Liver (tissue), 3 donors: ENCODE results near the gene PDLIM5.

Experiments
- ATF3 ChIP-seq: IDR thresholded peaks from 2 replicates; pipeline ENCODE4 v1.6.1; 2016; ENCODE audit warnings: antibody characterized with exemption
- EGR1 ChIP-seq, 2 donors: IDR thresholded peaks; 2 replicates each; pipeline ENCODE4 v1.6.1; 2016 to 2018; ENCODE audit warnings: antibody characterized with exemption in 2 of 2, low read depth in 2 of 2
- GABPA ChIP-seq, 2 donors: IDR thresholded peaks in 1 of 2; conservative IDR thresholded peaks in 1 of 2; 2 replicates each; pipeline ENCODE4 v1.6.1; 2016; ENCODE audit warnings: antibody characterized with exemption in 2 of 2, mild to moderate bottlenecking in 1 of 2, moderate library complexity in 1 of 2
- RAD21 ChIP-seq, 2 donors: IDR thresholded peaks; 2 replicates each; pipeline ENCODE4 v1.6.1; 2016; ENCODE audit warnings: antibody characterized with exemption in 2 of 2, mild to moderate bottlenecking in 2 of 2
- RXRA ChIP-seq, 2 donors: IDR thresholded peaks; 2 replicates each; pipeline ENCODE4 v1.6.1; 2017 to 2018; ENCODE audit warnings: antibody characterized with exemption in 2 of 2, mild to moderate bottlenecking in 1 of 2
- YY1 ChIP-seq: IDR thresholded peaks from 2 replicates; pipeline ENCODE4 v1.6.1; 2016; ENCODE audit warnings: antibody characterized with exemption, mild to moderate bottlenecking
- TF ChIP-seq, protein P1 (sequence below): fragments of 150-350 bp; IDR thresholded peaks from 2 replicates; pipeline ENCODE4 v1.5.1; 2017; ENCODE audit warnings: improper control_type of control experiment, low read depth, low read length; ENCODE audit not compliant: missing input control
- TF ChIP-seq, protein P2 (sequence below): IDR thresholded peaks from 2 replicates; pipeline ENCODE4 v1.6.1; 2016; ENCODE audit warnings: antibody characterized with exemption
- donor health status: healthy.
- donor health status: healthy.

DNA sequence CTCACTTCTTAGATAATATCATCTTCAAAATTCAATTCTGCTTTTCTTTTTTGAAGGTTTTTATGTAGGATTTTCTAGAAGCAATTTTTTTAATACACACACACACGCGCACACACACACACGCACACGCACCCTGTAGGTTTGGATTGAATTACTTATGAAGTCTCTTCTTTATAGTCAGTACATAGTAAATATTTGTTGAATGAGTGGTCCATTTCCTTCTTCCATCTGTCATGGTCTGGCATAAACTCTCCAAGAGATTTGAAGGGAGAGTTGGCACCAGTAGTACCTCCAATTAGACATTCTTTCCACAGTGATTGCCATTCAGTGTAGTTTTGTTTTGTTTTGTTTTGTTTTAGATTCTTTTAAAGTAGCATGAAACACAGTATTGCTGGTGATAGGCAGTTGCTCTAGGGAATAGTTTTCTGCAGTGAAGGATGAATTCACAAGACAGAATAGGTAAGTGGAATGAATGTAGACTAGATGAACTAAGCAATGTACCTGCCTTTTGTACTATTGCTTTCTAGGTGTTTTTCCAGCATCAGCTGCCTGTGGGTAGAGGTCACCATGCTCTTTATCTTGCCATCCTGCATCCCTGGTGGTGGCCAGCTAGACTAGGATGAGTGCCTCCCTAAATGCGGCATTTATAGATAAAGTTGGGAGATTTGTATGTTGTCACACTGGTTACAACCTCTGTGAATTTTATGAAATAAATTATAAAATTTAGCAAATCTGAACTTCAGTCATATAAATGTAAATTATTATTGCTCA is 20.5 kb downstream of the PDLIM5 start:
- TF ChIP-seq, protein P1, sequence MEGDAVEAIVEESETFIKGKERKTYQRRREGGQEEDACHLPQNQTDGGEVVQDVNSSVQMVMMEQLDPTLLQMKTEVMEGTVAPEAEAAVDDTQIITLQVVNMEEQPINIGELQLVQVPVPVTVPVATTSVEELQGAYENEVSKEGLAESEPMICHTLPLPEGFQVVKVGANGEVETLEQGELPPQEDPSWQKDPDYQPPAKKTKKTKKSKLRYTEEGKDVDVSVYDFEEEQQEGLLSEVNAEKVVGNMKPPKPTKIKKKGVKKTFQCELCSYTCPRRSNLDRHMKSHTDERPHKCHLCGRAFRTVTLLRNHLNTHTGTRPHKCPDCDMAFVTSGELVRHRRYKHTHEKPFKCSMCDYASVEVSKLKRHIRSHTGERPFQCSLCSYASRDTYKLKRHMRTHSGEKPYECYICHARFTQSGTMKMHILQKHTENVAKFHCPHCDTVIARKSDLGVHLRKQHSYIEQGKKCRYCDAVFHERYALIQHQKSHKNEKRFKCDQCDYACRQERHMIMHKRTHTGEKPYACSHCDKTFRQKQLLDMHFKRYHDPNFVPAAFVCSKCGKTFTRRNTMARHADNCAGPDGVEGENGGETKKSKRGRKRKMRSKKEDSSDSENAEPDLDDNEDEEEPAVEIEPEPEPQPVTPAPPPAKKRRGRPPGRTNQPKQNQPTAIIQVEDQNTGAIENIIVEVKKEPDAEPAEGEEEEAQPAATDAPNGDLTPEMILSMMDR: no peak
- TF ChIP-seq RXRA (IDR thresholded peaks at IDR 0.05): no peak
- no peak for TF ChIP-seq YY1
- no peak for TF ChIP-seq ATF3
- no peak for TF ChIP-seq RAD21 (IDR thresholded peaks at IDR 0.05)
- no peak for TF ChIP-seq EGR1 (IDR thresholded peaks at IDR 0.05; ENCODE audit: low read depth in 2 of 2)
- no peak for TF ChIP-seq GABPA (IDR thresholded peaks at IDR 0.05 in 1 of 2, conservative IDR thresholded peaks at IDR 0.05 in 1 of 2)
- TF ChIP-seq, protein P2, sequence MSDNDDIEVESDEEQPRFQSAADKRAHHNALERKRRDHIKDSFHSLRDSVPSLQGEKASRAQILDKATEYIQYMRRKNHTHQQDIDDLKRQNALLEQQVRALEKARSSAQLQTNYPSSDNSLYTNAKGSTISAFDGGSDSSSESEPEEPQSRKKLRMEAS: no peak
